ENCODE data around the gene GTF2F1. TPM values are rescaled to one million over a fixed set of nuclear protein-coding genes. Genes with fewer than 3 reads are reported as not detected.

Gene GTF2F1
- total RNA-seq, 1 donor from 2014 or later, result 52.8 TPM

- H3K9me3 ChIP-seq, result no peaks in the 10 kb centered on the region
- peaks cover 0 to 5% of the 10 kb centered on the region in 2 donors for H3K36me3 ChIP-seq
- no peaks in the 10 kb centered on the region for H3K27me3 ChIP-seq
- DNase-seq (ENCODE audit: extremely low spot score in 2 of 2), result no peak
- H3K4me1 ChIP-seq, result peaks cover 35% of the 10 kb centered on the region
- peak overlapping the region; percentile 26 to 43 for H3K4me3 ChIP-seq
- TF ChIP-seq, protein P1, sequence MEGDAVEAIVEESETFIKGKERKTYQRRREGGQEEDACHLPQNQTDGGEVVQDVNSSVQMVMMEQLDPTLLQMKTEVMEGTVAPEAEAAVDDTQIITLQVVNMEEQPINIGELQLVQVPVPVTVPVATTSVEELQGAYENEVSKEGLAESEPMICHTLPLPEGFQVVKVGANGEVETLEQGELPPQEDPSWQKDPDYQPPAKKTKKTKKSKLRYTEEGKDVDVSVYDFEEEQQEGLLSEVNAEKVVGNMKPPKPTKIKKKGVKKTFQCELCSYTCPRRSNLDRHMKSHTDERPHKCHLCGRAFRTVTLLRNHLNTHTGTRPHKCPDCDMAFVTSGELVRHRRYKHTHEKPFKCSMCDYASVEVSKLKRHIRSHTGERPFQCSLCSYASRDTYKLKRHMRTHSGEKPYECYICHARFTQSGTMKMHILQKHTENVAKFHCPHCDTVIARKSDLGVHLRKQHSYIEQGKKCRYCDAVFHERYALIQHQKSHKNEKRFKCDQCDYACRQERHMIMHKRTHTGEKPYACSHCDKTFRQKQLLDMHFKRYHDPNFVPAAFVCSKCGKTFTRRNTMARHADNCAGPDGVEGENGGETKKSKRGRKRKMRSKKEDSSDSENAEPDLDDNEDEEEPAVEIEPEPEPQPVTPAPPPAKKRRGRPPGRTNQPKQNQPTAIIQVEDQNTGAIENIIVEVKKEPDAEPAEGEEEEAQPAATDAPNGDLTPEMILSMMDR (IDR thresholded peaks at IDR 0.05), result no peak
- no peak for TF ChIP-seq POLR2AphosphoS5 (IDR thresholded peaks at IDR 0.05; ENCODE audit: insufficient read depth in 1 of 2, low read depth in 1 of 2)
- no peak for TF ChIP-seq POLR2A (IDR thresholded peaks at IDR 0.05)
- intact Hi-C loops (cut with DNase I), result no loop called here
- H3K27ac ChIP-seq, result peak overlapping the region; percentile 82
Observed at GRCh38 chr19:6425732-6426620, 33.0 kb upstream of the GTF2F1 start.

- DNase-seq (ENCODE audit: extremely low spot score in 2 of 2), result peak; percentile 100
- H3K27ac ChIP-seq, result peak overlapping the region; percentile 82
- peak overlapping the region; percentile 43 to 76 for H3K4me3 ChIP-seq
- H3K36me3 ChIP-seq, result peaks cover 0 to 14% of the 10 kb centered on the region in 2 donors
- TF ChIP-seq POLR2AphosphoS5 (IDR thresholded peaks at IDR 0.05; ENCODE audit: insufficient read depth in 1 of 2, low read depth in 1 of 2) (peak; percentile 72 to 96), POLR2A (IDR thresholded peaks at IDR 0.05) (no peak)
- TF ChIP-seq, protein P1 (IDR thresholded peaks at IDR 0.05), result peak in 1 of 3 experiments; percentile 19
- H3K27me3 ChIP-seq, result no peaks in the 10 kb centered on the region
- no peaks in the 10 kb centered on the region for H3K9me3 ChIP-seq
- intact Hi-C loops (cut with DNase I), result loop anchor here (5.0 kb wide), 1 partner anchor 312 kb away; the partner anchor contains the start of genes GPR108 and TRIP10
- H3K4me1 ChIP-seq, result peaks cover 38% of the 10 kb centered on the region
Observed at GRCh38 chr19:6424939-6425731, 32.2 kb upstream of the GTF2F1 start.

DNA sequence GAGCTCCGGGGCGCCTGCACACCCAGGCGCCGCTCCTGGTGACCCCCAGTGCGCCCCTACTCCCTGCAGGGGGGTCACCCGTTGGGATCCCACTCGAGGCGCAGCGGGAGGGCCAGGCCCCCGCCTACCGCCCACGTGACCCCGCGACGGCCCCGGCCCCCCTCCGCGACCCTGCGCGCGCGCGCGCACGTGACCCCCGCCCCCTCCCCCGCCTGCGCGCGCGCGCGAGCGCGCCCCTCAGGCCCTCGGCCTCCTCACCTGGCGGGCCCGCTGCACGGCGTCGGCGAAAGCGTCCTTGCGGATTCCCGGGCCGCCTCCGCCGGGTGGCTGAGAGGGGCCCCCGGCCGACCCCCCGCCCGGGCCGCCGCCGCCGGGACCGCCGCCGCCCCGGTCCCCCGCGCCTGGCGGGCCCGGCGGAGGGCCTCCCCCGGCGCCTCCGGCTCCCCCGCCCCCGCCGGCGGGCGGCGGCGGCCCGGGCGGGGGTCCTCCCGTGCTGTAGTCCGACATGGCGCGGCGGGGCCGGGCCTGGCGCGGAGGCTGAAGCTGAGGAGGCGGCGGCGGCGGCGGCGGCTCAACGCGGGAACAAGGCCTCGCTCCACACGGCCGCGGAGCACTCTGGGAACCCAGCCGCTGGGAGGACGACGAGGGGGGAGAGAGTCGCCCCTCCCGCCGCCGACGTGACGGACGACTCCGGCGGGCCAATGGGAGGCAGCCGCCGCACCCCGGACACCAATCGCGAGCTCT is 31.4 kb upstream of the GTF2F1 start, which contains the start of gene KHSRP:
Gene KHSRP, minus strand, starts transcription at position 617 of the 744 bp plus-strand sequence. Its CDS starts 110 bp downstream, at position 507.
- H3K27ac ChIP-seq, result peak within 1 kb of the TSS; percentile 82
- H3K36me3 ChIP-seq, result peaks cover 0 to 21% of the 10 kb centered on the region in 2 donors
- DNase-seq (ENCODE audit: extremely low spot score in 2 of 2), result no peak
- no peaks in the 10 kb centered on the region for H3K27me3 ChIP-seq
- TF ChIP-seq POLR2AphosphoS5 (IDR thresholded peaks at IDR 0.05; ENCODE audit: insufficient read depth in 1 of 2, low read depth in 1 of 2), result no peak
- peak in 1 of 2 donors; percentile 82 for TF ChIP-seq POLR2A (IDR thresholded peaks at IDR 0.05)
- TF ChIP-seq, protein P1 (IDR thresholded peaks at IDR 0.05), result no peak
- peak within 1 kb of the TSS; percentile 76 to 80 for H3K4me3 ChIP-seq
- H3K4me1 ChIP-seq, result peaks cover 38% of the 10 kb centered on the region
- no peaks in the 10 kb centered on the region for H3K9me3 ChIP-seq
- intact Hi-C loops (cut with DNase I), result loop anchor here (5.0 kb wide), 1 partner anchor 313 kb away; the partner anchor contains the start of genes GPR108 and TRIP10

DNA sequence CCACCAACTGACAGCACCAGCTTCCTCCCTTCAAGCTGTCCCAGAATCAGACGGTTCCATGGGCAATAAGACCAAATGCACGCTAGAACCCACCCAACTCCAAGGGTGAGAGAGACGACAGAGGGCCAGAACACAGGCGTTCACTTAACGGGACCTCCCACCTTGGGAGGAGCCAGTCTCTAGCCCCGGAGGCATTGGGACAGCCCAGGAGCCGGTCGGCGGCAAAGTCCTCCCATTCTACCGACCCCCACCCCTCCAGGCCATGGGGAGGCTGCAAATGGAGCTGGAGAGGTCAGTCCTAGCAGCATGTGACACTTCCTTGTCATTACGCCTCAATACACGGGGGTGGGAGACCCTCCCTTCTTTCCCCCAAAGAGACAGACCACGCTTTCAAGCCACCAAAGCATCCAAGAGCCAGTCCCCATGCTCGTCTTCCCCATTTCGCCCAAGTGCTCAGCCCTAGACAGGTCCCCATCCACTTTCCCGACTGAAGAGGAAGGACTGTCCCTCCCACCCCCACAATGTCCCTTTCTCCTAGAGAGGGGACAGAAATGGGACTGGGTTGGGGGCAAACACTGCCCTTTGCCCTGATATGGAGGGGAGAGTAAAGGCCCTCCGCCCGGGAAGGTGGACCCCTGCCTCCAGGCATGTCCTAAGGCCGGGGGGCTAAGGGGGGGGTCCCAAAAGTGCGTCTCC is 30.7 kb upstream of the GTF2F1 start:
- peaks cover 0 to 28% of the 10 kb centered on the region in 2 donors for H3K36me3 ChIP-seq
- no peaks in the 10 kb centered on the region for H3K9me3 ChIP-seq
- TF ChIP-seq POLR2A (IDR thresholded peaks at IDR 0.05), result no peak
- TF ChIP-seq, protein P1 (IDR thresholded peaks at IDR 0.05), result no peak
- TF ChIP-seq POLR2AphosphoS5 (IDR thresholded peaks at IDR 0.05; ENCODE audit: insufficient read depth in 1 of 2, low read depth in 1 of 2), result no peak
- H3K4me1 ChIP-seq, result peaks cover 38% of the 10 kb centered on the region
- peak overlapping the region; percentile 76 to 80 for H3K4me3 ChIP-seq
- intact Hi-C loops (cut with DNase I), result loop anchor here (5.0 kb wide), 1 partner anchor 314 kb away; the partner anchor contains the start of genes GPR108 and TRIP10
- H3K27ac ChIP-seq, result peak overlapping the region; percentile 75
- DNase-seq (ENCODE audit: extremely low spot score in 2 of 2), result no peak
- no peaks in the 10 kb centered on the region for H3K27me3 ChIP-seq
